ENCODE measurements around the gene PCDHB15.
"Not testable (repeated sequence)": the region's sequence is repeated elsewhere in the genome, so short reads cannot be mapped to it uniquely, and the experiment has no call there.

PCDHB15 gene

GRCh38 chr5:141245250-141245717 lies at the start of gene PCDHB15:
TSS of gene PCDHB15 (plus strand) at chr5:141245395. CDS start at chr5:141245579, 184 bp downstream.
- DNase-seq = peak; percentile 52

GRCh38 chr5:141196363-141196762 lies 48.8 kb upstream of the PCDHB15 start:
- DNase-seq = no peak

GRCh38 chr5:141199359-141200235 lies 45.6 kb upstream of the PCDHB15 start, which contains the start of gene PCDHB11:
TSS of gene PCDHB11 (plus strand) at chr5:141199627. CDS start at chr5:141199775, 148 bp downstream.
- no peak for DNase-seq

- not testable (repeated sequence) for DNase-seq
These were observed 44.1 kb upstream of the PCDHB15 start for GRCh38 chr5:141201126-141201525.

- DNase-seq = not testable (repeated sequence)
These were observed 43.5 kb upstream of the PCDHB15 start for GRCh38 chr5:141201646-141202045.

GRCh38 chr5:141208478-141208877 lies 36.7 kb upstream of the PCDHB15 start, which contains the start of gene PCDHB12:
TSS of gene PCDHB12 (plus strand) at chr5:141208719. CDS start at chr5:141208908, 189 bp downstream.
- DNase-seq = no peak

GRCh38 chr5:141210281-141210680 lies 34.9 kb upstream of the PCDHB15 start:
- DNase-seq = not testable (repeated sequence)

GRCh38 chr5:141210849-141211248 lies 34.3 kb upstream of the PCDHB15 start:
- DNase-seq = not testable (repeated sequence)

GRCh38 chr5:141213656-141214339 lies 31.4 kb upstream of the PCDHB15 start, which contains the start of gene PCDHB13:
TSS of gene PCDHB13 (plus strand) at chr5:141213919. CDS start at chr5:141214124, 205 bp downstream.
- DNase-seq = not testable (repeated sequence)

GRCh38 chr5:141214583-141214982 lies 30.6 kb upstream of the PCDHB15 start:
- DNase-seq = not testable (repeated sequence)

- not testable (repeated sequence) for DNase-seq
These were observed 29.7 kb upstream of the PCDHB15 start for GRCh38 chr5:141215504-141215903.

GRCh38 chr5:141216035-141216434 lies 29.2 kb upstream of the PCDHB15 start:
- not testable (repeated sequence) for DNase-seq

- DNase-seq = no peak
These were observed 21.9 kb upstream of the PCDHB15 start, which contains the start of gene PCDHB14 for GRCh38 chr5:141223112-141223783. TSS of gene PCDHB14 (plus strand) at chr5:141223343. CDS start at chr5:141223506, 163 bp downstream.

- DNase-seq = not testable (repeated sequence)
These were observed 20.4 kb upstream of the PCDHB15 start for GRCh38 chr5:141224844-141225243.

GRCh38 chr5:141225421-141225820 lies 19.8 kb upstream of the PCDHB15 start:
- not testable (repeated sequence) for DNase-seq

GRCh38 chr5:141234109-141234667 lies 11.0 kb upstream of the PCDHB15 start:
- no peak for DNase-seq

- not testable (repeated sequence) for DNase-seq
These were observed 9.3 kb upstream of the PCDHB15 start for GRCh38 chr5:141235922-141236321.

- no peak for DNase-seq
These were observed 8.5 kb upstream of the PCDHB15 start for GRCh38 chr5:141236516-141237313.

- DNase-seq = no peak
These were observed 3.7 kb upstream of the PCDHB15 start for GRCh38 chr5:141241496-141241895.

GRCh38 chr5:141246971-141247370 lies 1.8 kb downstream of the PCDHB15 start:
- not testable (repeated sequence) for DNase-seq

GRCh38 chr5:141247434-141247833 lies 2.2 kb downstream of the PCDHB15 start:
- not testable (repeated sequence) for DNase-seq
